ENCODE results near the gene SCYGR8. TPM values are rescaled to one million over a fixed set of nuclear protein-coding genes. Genes with fewer than 3 reads are reported as not detected.
A peak's percentile ranks its signal among the peaks of the same experiment; 100 is the strongest.

Gene SCYGR8
- total and polyA plus RNA-seq, 4 donors, result not detected

- WGBS, 2 donors, result 83 to 92% methylated on average over 5 of the region's 5 CpGs
- Histone ChIP-seq H3K36me3 (ENCODE audit: control insufficient read depth in 1 of 2, insufficient read depth in 2 of 2, low read length in 1 of 2) (no peaks in the 10 kb centered on the region), H3K27ac (ENCODE audit: low read depth in 1 of 2, low read length in 2 of 2) (no peak overlapping the region), H3K27me3 (ENCODE audit: control insufficient read depth in 1 of 2, insufficient read depth in 2 of 2, low read length in 1 of 2) (no peaks in the 10 kb centered on the region), H3K4me3 (ENCODE audit: low read length in 2 of 2) (no peak overlapping the region), H3K4me1 (ENCODE audit: control insufficient read depth in 1 of 2, insufficient read depth in 2 of 2, low read length in 2 of 2) (no peaks in the 10 kb centered on the region), H3K9me3 (ENCODE audit: control insufficient read depth, low read length) (no peaks in the 10 kb centered on the region)
- no peak for ATAC-seq (ENCODE audit: low FRiP score)
- no peak for DNase-seq
- intact Hi-C loops (cut with DNase I), result no loop called here
Observed at GRCh38 chr2:227772197-227772661, 26.5 kb downstream of the SCYGR8 start.

- no peaks in the 10 kb centered on the region for H3K36me3 ChIP-seq (ENCODE audit: control insufficient read depth in 1 of 2, insufficient read depth in 2 of 2, low read length in 1 of 2)
- 59 to 60% methylated on average over 2 of the region's 2 CpGs for WGBS, 2 donors
- DNase-seq (no peak), ATAC-seq (ENCODE audit: low FRiP score) (no peak)
- no peaks in the 10 kb centered on the region for H3K27me3 ChIP-seq (ENCODE audit: control insufficient read depth in 1 of 2, insufficient read depth in 2 of 2, low read length in 1 of 2)
- no peak overlapping the region for H3K27ac ChIP-seq (ENCODE audit: low read depth in 1 of 2, low read length in 2 of 2)
- no peaks in the 10 kb centered on the region for H3K9me3 ChIP-seq (ENCODE audit: control insufficient read depth, low read length)
- H3K4me3 ChIP-seq (ENCODE audit: low read length in 2 of 2), result no peak overlapping the region
- intact Hi-C loops (cut with DNase I), result no loop called here
- H3K4me1 ChIP-seq (ENCODE audit: control insufficient read depth in 1 of 2, insufficient read depth in 2 of 2, low read length in 2 of 2), result no peaks in the 10 kb centered on the region
Observed at GRCh38 chr2:227772932-227773331, 27.2 kb downstream of the SCYGR8 start.

GRCh38 chr2:227774011-227774624, 28.4 kb downstream of the SCYGR8 start:
- Histone ChIP-seq H3K4me1 (ENCODE audit: control insufficient read depth in 1 of 2, insufficient read depth in 2 of 2, low read length in 2 of 2) (no peaks in the 10 kb centered on the region), H3K27ac (ENCODE audit: low read depth in 1 of 2, low read length in 2 of 2) (no peak overlapping the region), H3K27me3 (ENCODE audit: control insufficient read depth in 1 of 2, insufficient read depth in 2 of 2, low read length in 1 of 2) (no peaks in the 10 kb centered on the region), H3K36me3 (ENCODE audit: control insufficient read depth in 1 of 2, insufficient read depth in 2 of 2, low read length in 1 of 2) (no peaks in the 10 kb centered on the region), H3K9me3 (ENCODE audit: control insufficient read depth, low read length) (no peaks in the 10 kb centered on the region), H3K4me3 (ENCODE audit: low read length in 2 of 2) (no peak overlapping the region)
- intact Hi-C loops (cut with DNase I), result no loop called here
- ATAC-seq (ENCODE audit: low FRiP score) (no peak), DNase-seq (no peak)
- WGBS, 2 donors, result 54 to 58% methylated on average over 15 of the region's 15 CpGs

- H3K4me1 ChIP-seq (ENCODE audit: control insufficient read depth in 1 of 2, insufficient read depth in 2 of 2, low read length in 2 of 2), result no peaks in the 10 kb centered on the region
- ATAC-seq (ENCODE audit: low FRiP score), result no peak
- DNase-seq, result no peak
- intact Hi-C loops (cut with DNase I), result no loop called here
- no peaks in the 10 kb centered on the region for H3K9me3 ChIP-seq (ENCODE audit: control insufficient read depth, low read length)
- H3K27ac ChIP-seq (ENCODE audit: low read depth in 1 of 2, low read length in 2 of 2), result no peak overlapping the region
- no peaks in the 10 kb centered on the region for H3K27me3 ChIP-seq (ENCODE audit: control insufficient read depth in 1 of 2, insufficient read depth in 2 of 2, low read length in 1 of 2)
- no peak overlapping the region for H3K4me3 ChIP-seq (ENCODE audit: low read length in 2 of 2)
- no peaks in the 10 kb centered on the region for H3K36me3 ChIP-seq (ENCODE audit: control insufficient read depth in 1 of 2, insufficient read depth in 2 of 2, low read length in 1 of 2)
- WGBS, 2 donors, result 84 to 87% methylated on average over 6 of the region's 6 CpGs
Observed at GRCh38 chr2:227774895-227775842, 29.5 kb downstream of the SCYGR8 start.

- Histone ChIP-seq H3K9me3 (ENCODE audit: control insufficient read depth, low read length) (peaks cover 1% of the 10 kb centered on the region), H3K4me3 (ENCODE audit: low read length in 2 of 2) (no peak overlapping the region), H3K4me1 (ENCODE audit: control insufficient read depth in 1 of 2, insufficient read depth in 2 of 2, low read length in 2 of 2) (no peaks in the 10 kb centered on the region), H3K36me3 (ENCODE audit: control insufficient read depth in 1 of 2, insufficient read depth in 2 of 2, low read length in 1 of 2) (no peaks in the 10 kb centered on the region), H3K27me3 (ENCODE audit: control insufficient read depth in 1 of 2, insufficient read depth in 2 of 2, low read length in 1 of 2) (no peaks in the 10 kb centered on the region), H3K27ac (ENCODE audit: low read depth in 1 of 2, low read length in 2 of 2) (no peak overlapping the region)
- intact Hi-C loops (cut with DNase I), result no loop called here
- ATAC-seq (ENCODE audit: low FRiP score), result no peak
- DNase-seq, result no peak
- WGBS, 2 donors, result 69 to 77% methylated on average over 14 of the region's 14 CpGs
Observed at GRCh38 chr2:227780981-227781615, 35.4 kb downstream of the SCYGR8 start.

- peaks cover 1% of the 10 kb centered on the region for H3K9me3 ChIP-seq (ENCODE audit: control insufficient read depth, low read length)
- H3K27ac ChIP-seq (ENCODE audit: low read depth in 1 of 2, low read length in 2 of 2), result no peak overlapping the region
- no peak overlapping the region for H3K4me3 ChIP-seq (ENCODE audit: low read length in 2 of 2)
- ATAC-seq (ENCODE audit: low FRiP score) (peak; percentile 41), DNase-seq (no peak)
- intact Hi-C loops (cut with DNase I), result no loop called here
- no peaks in the 10 kb centered on the region for H3K27me3 ChIP-seq (ENCODE audit: control insufficient read depth in 1 of 2, insufficient read depth in 2 of 2, low read length in 1 of 2)
- WGBS, 2 donors, result 78 to 87% methylated on average over 8 of the region's 8 CpGs
- no peaks in the 10 kb centered on the region for H3K4me1 ChIP-seq (ENCODE audit: control insufficient read depth in 1 of 2, insufficient read depth in 2 of 2, low read length in 2 of 2)
- no peaks in the 10 kb centered on the region for H3K36me3 ChIP-seq (ENCODE audit: control insufficient read depth in 1 of 2, insufficient read depth in 2 of 2, low read length in 1 of 2)
Observed at GRCh38 chr2:227781841-227782240, 36.1 kb downstream of the SCYGR8 start.

GRCh38 chr2:227782804-227783203, 37.1 kb downstream of the SCYGR8 start:
- ATAC-seq (ENCODE audit: low FRiP score), result no peak
- DNase-seq, result no peak
- WGBS, 2 donors, result 73 to 78% methylated on average over 5 of the region's 5 CpGs

GRCh38 chr2:227783404-227784138, 37.9 kb downstream of the SCYGR8 start:
- Histone ChIP-seq H3K4me1 (ENCODE audit: control insufficient read depth in 1 of 2, insufficient read depth in 2 of 2, low read length in 2 of 2) (no peaks in the 10 kb centered on the region), H3K4me3 (ENCODE audit: low read length in 2 of 2) (no peak overlapping the region), H3K9me3 (ENCODE audit: control insufficient read depth, low read length) (peaks cover 1% of the 10 kb centered on the region), H3K27ac (ENCODE audit: low read depth in 1 of 2, low read length in 2 of 2) (no peak overlapping the region), H3K36me3 (ENCODE audit: control insufficient read depth in 1 of 2, insufficient read depth in 2 of 2, low read length in 1 of 2) (no peaks in the 10 kb centered on the region), H3K27me3 (ENCODE audit: control insufficient read depth in 1 of 2, insufficient read depth in 2 of 2, low read length in 1 of 2) (no peaks in the 10 kb centered on the region)
- ATAC-seq (ENCODE audit: low FRiP score), result no peak
- 89 to 91% methylated on average over 12 of the region's 12 CpGs for WGBS, 2 donors
- DNase-seq, result no peak
- intact Hi-C loops (cut with DNase I), result no loop called here

More at GRCh38 chr2:227782804-227783203, 37.1 kb downstream of the SCYGR8 start:
- H3K9me3 ChIP-seq (ENCODE audit: control insufficient read depth, low read length), result peaks cover 1% of the 10 kb centered on the region
- H3K4me1 ChIP-seq (ENCODE audit: control insufficient read depth in 1 of 2, insufficient read depth in 2 of 2, low read length in 2 of 2), result no peaks in the 10 kb centered on the region
- no peaks in the 10 kb centered on the region for H3K27me3 ChIP-seq (ENCODE audit: control insufficient read depth in 1 of 2, insufficient read depth in 2 of 2, low read length in 1 of 2)
- intact Hi-C loops (cut with DNase I), result no loop called here
- H3K4me3 ChIP-seq (ENCODE audit: low read length in 2 of 2), result no peak overlapping the region
- no peaks in the 10 kb centered on the region for H3K36me3 ChIP-seq (ENCODE audit: control insufficient read depth in 1 of 2, insufficient read depth in 2 of 2, low read length in 1 of 2)
- no peak overlapping the region for H3K27ac ChIP-seq (ENCODE audit: low read depth in 1 of 2, low read length in 2 of 2)
